GM19467 (cell line): Measurements from ENCODE around the gene PHTF2.
"Not testable (repeated sequence)": the region's sequence is repeated elsewhere in the genome, so short reads cannot be mapped to it uniquely, and the experiment has no call there.

ENCODE experiments used
- ATAC-seq: cut with Tn5 transposase; IDR thresholded peaks from one replicate; pipeline ENCODE4 v1.9.1; 2021; ENCODE audit warnings: mild to moderate bottlenecking, moderate library complexity; ENCODE audit not compliant: unreplicated experiment

PHTF2 gene

DNA sequence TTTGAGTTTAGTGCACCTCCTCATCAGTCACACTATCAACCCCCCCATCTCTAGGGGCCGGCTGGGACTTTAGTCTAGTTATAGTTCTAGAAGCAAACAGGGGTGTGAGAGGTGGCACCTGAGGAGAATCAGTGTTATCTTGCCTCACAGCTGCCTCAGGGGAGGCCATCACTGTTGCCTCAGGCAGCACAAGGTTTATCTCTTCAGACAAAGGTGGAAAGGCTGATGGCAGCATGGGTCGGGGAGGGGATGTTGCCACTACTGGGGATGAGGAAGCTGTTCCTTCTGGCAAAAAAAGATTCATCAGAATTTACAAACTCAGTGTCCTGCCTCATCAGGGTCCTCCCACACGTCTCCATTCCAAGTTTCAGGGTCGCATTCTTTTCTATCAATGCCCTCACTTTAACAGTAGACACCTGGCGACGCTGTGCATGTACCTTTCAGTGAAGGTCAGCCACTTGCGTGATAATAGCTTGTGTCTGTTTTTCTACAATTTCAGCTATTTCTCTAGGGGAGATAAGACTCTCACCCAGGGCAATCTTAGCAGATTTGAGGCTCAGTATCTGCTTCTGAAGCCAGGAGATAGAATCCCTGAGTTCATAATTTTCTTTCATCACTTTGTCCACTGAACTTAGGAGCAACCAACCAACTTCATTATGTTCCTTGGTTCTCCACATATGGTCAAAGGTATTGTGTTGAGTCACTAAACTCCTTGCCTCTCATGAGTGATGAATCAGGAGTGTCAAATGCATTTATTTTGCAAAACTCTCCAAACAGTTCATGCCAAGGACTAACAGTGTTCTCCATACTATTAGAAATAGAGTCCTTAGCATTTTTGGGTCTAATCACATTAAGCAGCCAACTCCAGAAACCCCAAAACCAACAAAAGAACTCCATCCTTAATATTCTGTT lies 75.1 kb downstream of the PHTF2 start:
- not testable (repeated sequence) for ATAC-seq

DNA sequence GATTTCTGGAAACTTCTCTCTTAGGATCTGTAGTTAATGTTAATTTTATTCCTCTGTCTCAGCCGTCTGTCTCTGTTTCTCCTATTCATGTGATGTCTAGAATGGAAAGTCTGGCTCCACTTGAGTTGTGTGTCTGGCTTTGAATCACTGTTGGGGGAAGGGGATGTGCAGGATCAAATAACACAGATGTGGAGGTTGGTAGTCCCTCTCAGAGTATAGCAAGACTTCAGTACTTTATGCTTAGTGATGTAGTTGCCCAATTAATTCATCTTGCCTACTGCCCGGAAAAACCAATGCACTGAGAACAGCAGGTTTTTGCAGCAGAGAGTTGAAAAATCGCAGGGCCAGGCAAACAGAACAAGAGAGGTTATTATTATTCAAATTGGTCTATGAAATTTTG lies 79.2 kb downstream of the PHTF2 start:
- no peak for ATAC-seq

DNA sequence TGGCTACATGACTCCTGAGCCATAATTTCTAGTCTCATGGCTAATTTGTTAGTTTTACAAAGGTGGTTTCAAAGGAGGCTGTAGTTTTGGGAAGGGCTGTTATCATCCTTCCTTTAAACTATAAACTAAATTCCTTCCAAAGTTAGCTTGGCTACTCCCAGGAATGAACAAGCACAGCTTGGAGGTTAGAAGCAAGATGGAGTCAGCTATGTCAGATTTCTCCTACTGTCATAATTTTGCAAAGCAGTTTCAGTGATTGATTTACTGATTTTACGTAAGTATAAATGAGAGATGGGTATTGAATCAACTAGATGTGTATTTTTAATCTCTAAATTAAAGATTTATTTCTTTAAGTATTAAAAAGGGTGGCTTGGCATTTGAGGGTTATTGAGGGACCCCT lies 79.9 kb downstream of the PHTF2 start:
- no peak for ATAC-seq

DNA sequence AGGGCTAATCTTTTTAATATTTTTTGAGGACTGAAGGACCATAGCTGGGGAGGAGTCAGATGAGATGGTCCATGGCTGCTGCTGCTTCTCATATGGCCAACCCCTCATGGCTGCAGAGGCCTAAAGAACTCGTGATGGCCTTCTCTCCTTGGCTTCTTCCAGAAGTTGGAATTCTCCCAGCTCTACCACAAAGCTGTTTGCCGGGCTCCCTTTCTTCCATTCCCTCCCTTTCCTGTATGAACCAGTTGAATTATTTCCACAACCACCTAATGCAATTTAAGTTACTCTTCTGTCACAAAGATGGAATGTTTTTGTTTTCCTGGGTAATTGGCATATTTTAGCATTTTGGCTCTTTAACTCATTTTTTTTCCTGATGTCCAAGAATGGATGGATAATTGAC lies 80.7 kb downstream of the PHTF2 start:
- no peak for ATAC-seq

DNA sequence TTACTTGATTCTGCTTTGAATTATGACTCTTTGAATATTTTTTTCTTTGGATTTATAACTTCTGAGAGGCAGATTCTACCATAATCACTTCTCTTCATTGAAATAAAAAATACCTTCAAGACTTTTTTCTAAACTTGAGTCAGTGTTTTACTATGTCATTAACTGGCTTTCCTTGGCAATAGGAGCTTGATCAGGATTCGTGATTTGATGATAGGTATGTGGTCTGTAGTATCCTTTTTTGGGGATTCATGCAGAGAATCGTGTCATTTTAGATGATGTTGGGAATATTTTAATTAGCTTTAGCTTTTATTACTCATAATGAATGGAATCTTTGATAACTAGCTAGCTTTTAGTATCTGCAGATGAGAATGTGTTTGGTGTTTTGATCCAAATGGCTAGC lies 83.3 kb downstream of the PHTF2 start:
- no peak for ATAC-seq

DNA sequence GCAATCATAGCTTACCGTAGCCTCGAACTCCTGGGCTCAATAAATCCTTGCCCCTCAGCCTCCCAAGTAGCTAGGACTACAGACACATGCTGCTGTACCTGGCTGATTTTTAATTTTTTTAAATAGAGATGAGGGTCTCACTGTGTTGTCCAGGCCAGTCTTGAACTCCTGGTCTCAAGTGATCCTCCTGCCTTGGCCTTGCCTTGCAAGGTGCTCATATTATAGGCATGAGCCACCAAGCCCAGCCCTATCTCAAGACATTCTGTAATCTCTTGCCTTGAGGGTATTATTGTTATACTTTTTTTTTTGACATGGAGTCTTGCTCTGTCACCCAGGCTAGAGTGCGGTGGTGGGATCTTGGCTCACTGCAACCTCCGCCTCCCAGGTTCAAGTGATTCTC lies 86.6 kb downstream of the PHTF2 start:
- ATAC-seq = no peak

DNA sequence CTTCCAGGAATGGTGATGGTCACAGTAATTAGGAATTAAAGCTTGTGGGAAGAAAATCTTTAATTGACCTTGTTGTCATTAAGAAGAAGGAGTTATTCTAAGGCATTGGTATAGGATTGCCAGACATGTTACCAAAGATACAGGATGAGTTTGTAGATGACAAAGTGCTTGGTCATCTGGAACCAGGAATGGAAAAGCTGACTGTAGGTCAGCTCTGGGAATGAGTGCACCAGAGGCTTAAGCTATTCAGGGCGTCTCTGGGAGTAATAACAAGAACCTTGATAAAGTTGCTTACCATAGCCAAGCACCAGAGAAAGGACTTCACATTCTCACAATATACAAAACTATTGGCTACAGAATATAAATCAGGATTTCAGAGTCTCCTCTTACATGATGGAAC lies 89.0 kb downstream of the PHTF2 start:
- ATAC-seq = no peak

DNA sequence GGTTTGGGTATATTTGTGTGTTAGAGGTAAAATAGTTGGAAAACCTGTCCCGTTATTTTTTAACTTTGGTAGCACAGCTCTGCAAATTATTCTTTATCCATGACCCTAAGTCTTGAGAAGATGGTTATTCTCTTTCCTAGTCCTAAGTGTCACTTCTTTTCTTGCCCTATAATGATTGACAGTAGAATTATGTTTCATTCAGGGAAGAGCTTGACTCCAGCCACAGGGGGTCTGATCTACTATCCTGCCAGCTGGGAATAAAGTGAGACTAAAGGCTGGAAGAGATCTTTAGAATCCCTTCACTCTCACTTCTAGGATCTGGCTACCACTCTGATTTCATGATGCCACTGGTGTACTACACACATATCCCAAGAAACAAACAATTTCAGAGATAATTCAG lies 90.4 kb downstream of the PHTF2 start:
- no peak for ATAC-seq

DNA sequence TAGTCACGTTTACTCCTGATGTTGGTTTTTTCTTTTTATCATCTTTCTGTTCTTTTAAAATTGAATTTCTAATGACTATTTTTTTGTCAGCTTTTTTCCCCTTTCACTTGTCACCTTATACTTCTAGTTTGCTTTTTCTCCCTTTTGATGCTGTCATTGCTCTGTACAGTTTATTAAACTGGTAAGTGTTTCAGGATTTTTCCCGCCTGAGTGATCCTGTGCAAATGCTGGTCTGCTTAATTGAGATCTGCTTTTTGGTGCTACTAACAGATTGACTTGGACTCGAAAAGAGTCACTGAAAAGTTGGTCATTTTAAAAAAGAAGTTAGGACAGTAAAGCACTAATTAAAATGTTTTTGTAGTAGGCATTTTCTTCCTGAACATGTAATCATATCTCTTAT lies 95.2 kb downstream of the PHTF2 start:
- no peak for ATAC-seq

DNA sequence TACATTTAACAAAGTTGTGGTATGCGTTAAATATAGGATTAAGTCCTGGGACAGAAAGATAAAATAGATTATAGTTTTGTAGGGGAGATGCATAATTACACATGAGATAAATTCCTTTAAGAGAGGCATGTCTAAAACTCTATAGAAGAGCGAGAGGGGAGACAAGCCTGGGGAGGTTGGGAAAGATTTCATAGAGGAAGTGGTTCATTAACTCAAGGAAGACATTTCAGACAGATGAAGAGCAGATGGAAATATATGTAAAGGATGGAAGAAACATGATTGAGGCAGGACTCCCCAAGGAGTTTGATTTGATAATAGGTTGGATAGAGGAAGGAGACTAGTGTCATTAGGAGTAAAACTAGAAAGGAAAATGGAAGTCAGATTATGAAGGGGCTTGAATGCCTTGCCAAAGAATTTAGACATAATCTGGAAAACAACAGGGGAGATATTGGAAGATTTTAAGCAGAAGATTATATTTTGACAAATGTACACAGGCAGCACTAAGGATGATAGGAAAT lies 96.1 kb downstream of the PHTF2 start:
- no peak for ATAC-seq

DNA sequence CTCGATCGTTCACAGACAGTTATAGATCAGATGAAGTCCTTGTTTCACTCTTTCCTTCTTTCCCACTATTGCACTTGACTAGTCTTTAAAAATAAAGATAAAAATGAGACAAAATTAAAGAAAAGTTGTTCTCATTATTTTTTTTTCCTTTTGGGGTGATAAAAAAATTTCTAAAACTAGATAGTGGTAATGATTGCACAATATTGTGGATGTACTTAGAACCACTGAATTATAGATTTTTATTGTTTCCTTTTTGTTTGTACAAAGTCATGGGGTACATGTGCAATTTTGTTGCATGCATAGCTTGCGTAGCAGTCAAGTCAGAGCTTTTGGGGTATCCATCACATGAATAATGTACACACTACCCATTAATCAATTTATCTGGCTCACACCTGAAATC lies 97.3 kb downstream of the PHTF2 start:
- ATAC-seq = no peak

DNA sequence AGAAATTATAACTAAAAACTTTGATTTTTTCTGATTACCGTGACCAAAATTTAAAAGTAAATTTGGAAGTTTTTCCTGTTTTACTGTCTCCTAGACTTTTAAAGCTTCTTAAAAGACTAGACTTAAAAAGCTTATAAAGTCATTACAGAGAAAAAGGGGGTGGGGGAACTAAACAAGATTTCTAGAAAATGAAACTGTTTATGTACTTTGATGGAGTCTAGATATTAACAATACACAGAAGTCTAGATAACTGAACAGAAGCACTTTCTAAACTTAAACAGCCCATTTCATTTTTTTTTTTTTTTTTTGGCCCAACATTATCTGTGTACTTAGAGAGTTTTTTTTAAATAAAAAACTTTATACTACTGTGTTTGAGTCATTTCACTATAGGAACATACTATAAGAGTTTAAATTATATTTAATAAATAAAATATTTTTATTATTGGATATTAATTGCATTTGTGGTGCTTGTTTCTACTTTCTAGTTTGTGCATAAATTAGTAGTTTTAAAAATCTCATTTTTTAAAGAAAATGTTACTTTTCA lies 98.5 kb downstream of the PHTF2 start:
- ATAC-seq = no peak

DNA sequence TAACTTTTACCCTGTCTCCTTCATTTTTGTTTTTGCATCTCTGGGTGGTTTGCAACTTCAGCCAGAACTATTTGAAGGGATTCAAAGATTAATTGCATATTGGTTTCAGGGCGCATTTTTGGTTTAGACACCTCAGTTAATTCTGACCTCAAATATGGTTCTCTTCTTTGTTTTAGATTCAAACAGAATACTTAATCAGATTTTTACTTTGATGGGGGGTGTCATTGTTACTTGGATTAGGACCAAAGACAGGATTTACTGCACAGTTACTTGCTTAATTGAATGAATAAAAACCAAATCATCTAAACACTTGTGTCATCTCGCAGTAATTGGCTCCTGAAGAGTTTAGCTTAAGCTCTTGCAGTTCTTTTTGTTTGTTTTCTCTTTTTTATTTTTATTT lies 100.9 kb downstream of the PHTF2 start:
- ATAC-seq = no peak

DNA sequence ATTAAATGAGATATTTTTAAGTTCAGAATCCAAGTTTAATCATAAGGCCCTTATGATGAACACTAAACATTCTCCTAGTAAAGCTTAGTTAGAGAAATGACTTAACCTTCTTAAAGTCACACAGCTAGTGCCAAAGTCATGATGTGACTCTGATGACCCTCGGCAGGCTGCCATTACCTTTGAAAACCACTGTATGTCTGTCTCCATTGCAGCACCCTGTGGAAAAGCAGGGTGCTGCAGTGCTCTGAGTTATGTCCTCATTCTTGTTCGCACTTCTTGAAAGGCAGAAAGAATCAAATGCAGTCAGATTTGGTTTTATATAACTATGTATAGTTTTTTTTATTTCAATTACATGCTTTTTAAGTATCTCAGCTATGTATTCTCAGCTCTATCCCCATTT lies 105.0 kb downstream of the PHTF2 start:
- no peak for ATAC-seq

DNA sequence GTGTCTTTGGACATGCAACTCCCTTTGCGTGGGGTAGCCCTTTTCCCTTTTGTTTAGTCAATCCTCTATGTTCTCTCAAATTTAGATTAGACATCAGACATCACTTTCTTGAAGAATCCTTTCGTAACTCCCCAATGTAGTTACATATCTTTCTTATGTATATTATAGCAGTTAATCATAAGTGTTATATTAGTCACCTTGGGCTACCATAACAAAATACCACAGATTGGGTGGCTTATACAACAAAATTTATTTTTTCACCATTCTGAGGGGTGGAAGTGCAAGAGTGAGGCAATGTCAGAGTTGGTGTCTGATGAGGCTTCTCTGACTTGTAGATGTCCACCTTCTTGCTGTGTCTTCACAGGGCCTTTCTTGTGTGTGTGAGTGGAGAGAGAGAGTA lies 105.7 kb downstream of the PHTF2 start:
- no peak for ATAC-seq

DNA sequence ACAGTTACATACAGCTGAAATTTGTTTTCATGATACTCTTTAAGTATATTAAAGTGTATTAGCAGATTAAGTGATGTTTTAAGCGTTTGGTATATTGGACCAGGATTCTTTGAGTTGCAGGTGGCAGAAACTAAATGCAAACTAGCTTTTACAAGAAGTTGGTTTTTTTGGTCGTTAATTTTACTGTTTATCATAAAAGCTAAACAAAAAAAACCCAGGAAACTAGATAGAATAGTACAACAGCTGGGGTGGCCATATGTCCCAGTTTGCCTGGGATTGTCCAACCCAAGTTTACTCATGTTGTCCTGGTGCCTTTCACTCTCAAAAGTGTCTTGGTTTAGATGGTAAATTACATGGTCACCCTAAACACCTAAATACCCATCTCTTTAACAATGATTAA lies 108.7 kb downstream of the PHTF2 start:
- ATAC-seq = no peak

DNA sequence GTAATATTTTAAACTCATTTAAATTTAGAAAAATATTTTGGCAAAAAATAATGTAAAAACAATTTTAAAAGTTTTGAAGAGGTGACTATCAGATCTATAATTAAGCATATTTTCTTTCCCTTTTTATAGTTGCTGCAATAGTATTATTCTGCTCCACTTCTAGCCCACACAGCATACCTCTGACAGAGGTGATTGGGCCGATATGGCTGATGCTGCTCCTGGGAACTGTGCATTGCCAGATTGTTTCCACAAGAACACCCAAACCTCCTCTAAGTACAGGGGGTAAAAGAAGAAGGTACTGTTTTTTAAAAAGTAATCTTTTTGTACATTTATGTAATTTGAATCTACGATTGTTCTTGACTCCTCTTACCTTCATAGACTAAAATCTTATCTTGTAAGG lies 110.1 kb downstream of the PHTF2 start:
- no peak for ATAC-seq

DNA sequence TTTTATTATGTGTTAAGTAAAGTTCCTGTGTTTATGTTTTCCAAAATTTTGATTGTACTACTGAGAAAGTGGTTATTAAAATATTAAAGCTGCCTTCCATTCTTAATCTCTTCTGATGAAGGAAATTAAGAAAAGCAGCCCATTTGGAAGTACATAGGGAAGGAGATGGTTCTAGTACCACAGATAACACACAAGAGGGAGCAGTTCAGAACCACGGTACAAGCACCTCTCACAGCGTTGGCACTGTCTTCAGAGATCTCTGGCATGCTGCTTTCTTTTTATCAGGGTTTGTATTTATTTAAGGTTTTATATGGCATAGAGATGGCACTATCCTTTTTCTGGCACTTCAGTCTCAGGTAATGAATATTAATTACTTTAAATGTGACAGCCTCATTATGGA lies 111.6 kb downstream of the PHTF2 start:
- no peak for ATAC-seq

DNA sequence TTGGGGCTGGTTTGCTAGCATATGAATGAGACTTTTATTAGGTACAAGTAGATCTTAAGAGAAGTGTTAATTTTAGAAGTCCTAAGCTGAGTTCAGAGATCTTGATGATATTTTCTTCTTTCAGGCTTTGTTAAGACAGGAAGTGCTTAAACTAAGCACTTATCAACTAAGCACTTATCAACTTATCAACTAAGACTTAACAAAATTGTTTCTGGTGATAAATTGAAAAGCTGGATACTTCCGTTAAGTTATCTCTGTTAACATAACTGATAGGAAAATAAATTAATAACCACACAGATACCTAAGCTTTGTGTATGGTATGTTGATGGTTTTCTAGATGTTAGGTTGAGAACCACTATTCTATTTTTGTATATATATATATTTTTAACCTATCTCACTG lies 113.7 kb downstream of the PHTF2 start:
- ATAC-seq = no peak

DNA sequence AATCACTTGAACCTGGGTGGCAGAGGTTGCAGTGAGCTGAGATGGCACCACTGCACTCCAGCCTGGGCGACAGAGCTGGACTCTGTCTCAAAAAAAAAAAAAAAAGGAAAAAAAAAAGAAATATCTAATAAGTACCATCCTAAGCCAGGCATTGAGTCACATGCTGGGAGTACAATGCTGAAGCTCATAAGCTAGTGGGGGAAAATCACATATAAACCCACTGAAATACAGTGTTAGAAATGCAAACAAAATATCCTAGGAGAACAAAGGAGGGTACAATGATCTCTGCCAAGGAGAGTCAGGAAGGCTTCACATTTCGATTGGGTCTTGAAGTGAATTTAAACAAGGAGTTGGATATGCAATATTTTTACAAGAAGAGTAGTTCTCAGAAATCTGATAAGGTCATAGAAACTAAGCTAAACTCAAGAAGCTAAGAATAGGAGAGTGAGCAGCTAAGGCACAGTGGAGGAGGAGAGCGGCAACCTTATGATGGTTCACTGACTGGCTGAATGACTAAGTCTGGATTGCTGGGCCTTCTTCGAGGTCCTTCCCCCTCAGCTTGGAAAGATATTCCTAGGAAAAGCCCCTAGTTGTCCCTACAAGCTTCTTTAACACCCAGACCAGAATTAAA lies 115.5 kb downstream of the PHTF2 start:
- no peak for ATAC-seq

DNA sequence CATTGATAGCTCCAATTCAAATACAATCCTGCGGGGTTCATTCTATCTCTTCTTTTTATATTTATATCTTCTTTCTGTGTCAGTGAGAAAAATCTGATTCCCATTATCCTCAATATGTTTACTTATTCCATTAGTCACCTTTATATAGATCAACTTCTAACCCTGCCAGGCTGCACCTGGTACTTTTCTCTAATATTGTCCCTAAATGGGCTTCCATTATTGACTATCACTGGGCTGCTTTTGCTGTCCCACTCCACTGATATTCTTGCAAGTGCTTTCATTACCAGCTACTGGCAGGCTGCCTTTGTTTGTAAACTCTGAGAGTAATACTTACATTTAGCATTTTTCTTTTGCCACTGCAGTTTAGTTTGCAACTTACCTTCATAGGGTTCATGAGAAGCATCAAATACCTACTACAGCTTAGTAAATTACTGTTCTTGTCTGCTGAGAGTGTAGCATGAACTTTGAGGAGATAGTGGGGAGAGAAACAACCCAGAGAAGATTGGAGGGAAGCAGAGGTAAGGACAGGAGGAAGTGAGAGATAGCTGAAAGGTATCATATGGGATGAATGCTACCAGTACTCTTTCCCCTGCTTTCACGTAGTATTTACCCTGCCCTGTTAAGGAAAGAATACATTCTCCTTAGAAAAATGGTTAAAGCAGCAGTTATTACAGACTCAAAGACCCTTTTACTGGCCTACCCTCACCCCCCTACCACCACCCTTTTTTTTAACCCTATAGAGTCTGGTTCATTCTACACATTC lies 119.1 kb downstream of the PHTF2 start:
- ATAC-seq = no peak
